Inflammatory macrophage (primary cell): ENCODE results near the gene NPTN.
A peak's percentile ranks its signal among the peaks of the same experiment; 100 is the strongest.

Experiments used
- DNase-seq, 2 donors: peaks; one replicate each; pipeline ENCODE4 v3.0.0-alpha.2; 2020 to 2022

NPTN gene

GRCh38 chr15:73517566-73517965 is 115.6 kb downstream of the NPTN start:
- peak in 1 of 2 donors; percentile 11 for DNase-seq

GRCh38 chr15:73515527-73515926 is 117.7 kb downstream of the NPTN start:
- DNase-seq: no peak
